ENCODE data around the gene TEX52.
"Not testable (repeated sequence)": the region's sequence is repeated elsewhere in the genome, so short reads cannot be mapped to it uniquely, and the experiment has no call there.

Gene TEX52

DNA sequence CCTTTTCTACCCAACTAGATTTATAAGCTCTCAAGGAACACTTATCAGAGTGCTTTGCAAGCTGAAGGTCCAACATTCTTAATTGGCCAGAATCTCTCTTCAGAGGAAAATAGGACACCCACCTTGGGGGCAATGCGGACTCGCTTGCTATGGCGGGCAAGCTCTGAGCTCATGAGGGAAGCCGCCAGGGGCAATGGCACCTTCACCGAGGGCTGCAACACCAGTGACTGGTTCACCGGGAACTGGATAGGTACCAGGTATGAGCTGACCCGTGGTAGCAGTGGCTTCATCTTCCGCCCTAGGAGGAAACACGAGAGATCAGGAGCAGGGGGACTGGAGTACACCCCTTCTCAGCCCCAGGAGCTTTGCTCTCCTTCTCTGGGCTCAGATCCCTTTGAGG lies 7.4 kb upstream of the TEX52 start:
- no peak for DNase-seq (ENCODE audit: low read depth)

DNA sequence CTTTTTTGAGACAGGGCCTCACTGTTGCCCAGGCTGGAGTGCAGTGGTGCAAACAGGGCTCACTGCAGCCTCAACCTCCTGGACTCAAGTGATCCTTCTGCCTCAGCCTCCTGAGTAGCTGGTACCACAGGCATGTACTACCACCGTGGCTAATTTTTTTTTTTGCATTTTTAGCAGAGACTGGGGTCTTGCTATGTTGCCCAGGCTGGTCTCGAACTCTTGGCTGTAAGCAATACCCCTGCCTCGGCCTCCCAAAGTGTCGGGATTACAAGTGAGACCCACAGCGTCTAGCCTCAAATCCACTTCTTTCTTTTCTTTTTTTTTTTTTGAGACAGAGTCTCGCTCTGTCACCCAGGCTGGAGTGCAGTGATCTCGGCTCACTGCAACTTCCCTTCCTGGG lies 6.6 kb upstream of the TEX52 start:
- DNase-seq (ENCODE audit: low read depth), result not testable (repeated sequence)

DNA sequence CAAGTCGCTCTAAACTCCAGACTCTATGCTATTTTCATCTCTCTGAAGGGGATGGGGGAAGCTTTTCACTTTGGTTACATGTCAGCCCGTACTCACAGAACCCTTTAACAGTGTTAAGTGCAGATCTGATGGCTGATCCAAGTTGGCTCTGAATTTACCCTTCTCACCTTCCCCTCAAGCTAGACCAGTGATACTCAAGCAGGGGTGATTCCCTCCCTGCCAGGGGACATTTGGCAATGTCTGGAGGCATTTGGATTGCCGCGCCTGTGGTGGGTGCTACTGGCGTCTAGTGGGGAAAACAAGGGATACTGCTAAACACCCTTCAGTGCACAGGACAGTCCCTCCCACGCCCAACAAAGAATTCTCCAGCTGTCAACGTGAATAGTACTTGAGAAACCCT lies 6.0 kb upstream of the TEX52 start:
- no peak for DNase-seq (ENCODE audit: low read depth)

DNA sequence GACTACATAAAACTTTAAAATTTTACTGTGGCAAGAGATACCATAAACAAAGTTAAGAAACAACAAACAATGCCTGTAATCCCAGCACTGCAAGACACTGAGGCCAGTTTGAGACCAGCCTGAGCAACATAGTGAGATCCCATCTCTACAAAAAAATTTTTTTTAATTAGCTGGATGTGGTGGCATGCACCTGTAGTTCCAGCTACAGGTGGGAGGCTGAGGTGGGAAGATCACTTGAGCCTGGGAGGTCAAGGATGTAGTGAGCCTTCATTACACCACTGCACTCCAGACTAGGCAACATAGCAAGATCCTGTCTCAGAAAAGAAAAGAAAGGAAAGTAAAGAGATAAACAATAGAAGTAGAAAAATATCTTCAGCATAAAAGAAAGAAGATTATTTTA lies 3.3 kb upstream of the TEX52 start:
- no peak for DNase-seq (ENCODE audit: low read depth)

DNA sequence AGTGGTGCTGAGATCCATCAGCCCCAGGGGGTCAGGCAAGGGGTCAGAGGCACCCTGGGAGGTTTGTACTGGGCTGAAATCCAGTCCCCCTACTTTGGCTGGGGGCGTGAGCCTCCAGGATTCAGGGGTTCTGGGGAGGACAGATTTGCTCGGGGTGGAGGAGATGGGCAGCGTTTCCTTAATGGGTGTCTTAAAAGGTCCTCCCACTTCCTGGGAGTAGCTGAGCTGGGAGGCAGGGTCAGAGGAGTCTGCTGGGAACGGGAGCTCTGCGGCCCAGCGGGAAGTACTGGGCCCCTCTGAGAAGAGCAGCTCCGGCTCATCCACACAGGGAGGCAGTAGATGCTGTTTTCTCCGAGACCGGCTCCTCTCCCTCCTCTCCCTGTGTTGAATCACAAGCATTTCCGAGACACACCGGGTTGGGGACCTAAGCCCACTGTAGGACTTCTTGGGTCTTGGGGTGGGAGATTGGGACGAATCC lies 2.1 kb upstream of the TEX52 start:
- peak; percentile 65 for DNase-seq (ENCODE audit: low read depth)

DNA sequence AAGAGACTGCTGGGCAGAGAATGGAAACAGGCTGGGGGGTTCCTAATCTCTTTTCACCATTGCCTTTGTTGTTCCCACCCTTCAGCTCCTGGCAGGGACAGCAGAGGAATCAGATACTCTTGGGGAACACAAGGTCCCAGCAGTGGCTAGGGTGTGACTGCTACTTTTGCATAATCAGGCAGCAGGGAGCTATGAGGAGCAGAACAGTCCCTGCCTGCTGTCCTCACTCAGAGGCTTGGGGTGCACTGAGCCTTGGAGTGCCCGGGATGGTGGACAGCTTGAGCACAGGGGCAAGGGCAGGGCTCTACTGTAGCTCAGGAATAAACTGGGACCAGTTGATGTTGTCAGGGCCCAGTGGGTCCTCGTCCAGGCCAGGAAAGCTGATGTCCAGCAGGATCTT lies 1.5 kb upstream of the TEX52 start:
- no peak for DNase-seq (ENCODE audit: low read depth)

DNA sequence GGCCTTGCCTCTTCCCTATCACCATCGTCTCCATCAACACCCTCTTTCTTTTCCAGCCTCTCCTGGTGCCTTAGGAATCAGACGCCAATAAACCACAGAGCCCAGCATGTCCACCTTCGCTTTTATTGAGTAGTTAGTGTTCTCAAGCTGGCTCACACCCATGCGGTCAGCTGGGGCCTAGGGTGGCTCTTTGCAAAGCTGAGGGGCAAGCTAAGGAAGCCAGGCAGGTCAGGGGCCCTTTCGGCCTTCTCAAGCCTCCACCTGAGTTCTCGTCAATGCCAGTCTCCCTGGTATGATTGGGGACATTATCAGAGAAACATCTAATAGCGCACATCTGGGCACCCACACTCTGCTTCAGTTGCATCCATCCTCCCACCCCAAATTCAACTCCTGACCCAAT lies 737 bp upstream of the TEX52 start:
- DNase-seq (ENCODE audit: low read depth), result no peak

DNA sequence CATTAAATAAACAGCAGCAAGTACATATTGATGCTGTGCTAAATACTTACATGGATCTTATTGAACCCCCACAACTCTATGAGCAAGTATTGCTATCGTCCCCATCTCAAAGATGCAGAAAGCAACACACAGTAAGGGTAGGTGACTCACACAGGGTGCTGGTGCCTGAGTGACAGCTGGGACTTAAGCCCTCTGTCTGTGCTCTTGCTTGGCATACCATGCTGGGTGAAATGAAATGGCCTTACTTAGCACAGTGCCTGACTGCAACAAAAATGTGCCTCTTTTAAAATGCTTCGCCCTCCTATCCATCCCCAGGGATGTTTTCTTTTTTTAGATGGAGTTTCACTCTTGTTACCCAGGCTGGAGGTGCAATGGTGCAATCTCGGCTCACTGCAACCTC lies 788 bp downstream of the TEX52 start:
- DNase-seq (ENCODE audit: low read depth), result no peak

DNA sequence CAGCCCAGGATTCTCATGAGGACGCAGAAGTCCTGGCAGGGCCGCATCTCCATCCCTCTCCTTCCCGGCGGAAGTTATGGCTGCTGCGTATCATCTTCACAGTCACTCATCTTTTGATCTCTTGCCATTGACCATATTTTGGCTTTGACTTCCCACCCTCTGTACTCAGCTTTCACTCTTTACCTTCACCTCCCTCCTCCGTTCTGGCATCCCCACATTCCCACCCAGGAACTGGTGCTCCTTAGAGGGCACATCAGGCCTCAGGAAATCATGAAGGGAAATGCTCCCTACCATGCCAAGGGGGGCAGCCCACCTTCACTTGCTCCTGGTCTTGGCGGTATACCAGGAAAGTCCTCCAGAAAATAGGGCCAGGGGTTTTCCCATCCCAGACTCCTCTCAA lies 1.3 kb downstream of the TEX52 start:
- DNase-seq (ENCODE audit: low read depth), result no peak

DNA sequence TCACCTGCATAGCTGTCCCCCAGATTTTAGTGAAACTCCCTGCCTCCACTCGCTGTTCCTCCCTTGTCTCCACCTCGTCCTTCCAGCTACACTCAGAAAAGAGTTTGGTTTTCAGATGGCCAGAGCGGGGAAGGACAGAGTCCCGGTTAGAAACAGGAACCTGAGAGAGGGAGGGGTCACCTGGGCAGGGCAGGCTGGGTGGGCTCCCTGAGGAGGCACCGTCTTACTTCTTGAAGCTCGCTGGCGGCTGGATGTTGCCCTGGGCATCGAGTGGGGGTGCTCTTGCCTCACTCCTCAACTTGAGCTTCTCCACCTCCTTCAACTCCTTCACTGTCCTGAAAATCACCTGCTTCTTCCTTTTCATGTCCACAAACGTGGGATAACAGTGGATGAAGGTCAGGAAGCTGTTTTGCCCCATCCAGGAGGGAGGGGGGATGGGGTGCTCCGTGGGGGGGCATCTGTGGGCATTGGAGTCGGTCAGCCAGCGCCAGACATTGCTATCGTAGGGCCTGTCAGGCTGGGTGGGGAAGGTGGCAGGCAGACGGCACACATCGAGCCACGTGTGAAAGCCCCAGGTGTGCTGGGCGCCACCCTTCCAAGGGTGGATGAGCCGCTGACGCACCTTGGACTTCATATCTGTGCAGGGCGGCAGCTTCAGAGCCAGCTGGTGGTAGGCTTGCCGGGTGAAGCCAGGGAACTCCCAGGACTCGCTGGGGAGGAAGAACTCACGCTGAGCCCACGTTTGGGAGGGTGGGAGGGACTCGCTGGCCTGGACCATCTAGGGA lies 2.0 kb downstream of the TEX52 start:
- DNase-seq (ENCODE audit: low read depth), result no peak

DNA sequence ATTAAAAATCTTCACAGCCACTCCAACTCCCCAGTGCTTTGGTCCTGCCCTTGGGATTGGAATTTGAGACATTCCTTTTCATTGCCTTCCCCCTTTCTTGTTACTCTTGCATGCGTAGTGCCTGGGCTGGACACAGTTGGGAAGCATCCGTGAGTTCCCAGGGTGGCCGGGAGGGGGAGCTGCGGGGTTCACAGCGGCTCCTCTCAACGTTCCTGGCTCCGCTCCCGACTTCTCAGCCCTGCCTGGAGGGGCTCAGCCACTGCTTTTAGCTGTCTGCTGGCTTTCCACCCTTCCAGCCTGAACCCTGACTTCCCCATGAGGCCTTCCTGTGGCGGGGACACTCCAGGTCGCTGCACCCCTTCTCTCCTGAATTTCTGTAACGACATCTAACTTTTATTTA lies 3.2 kb downstream of the TEX52 start:
- peak; percentile 61 for DNase-seq (ENCODE audit: low read depth)

DNA sequence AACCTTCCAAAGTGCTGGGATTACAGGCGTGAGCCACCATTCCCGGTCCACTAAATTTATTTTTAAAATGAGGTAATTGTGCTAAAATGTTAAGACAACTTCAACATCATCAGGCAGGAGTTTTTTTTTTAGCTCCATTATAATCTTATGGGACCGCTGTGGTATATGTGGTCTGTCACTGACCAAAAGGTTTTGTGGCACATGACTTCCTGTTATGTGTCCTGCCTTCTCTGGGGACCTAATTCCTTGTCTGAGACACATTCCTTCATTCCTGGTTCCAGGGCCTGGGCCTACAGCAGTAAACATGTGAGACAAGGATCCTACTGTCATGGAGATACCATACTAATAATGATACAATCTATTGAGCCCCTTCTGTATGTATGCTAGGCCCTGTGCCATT lies 4.9 kb downstream of the TEX52 start:
- no peak for DNase-seq (ENCODE audit: low read depth)

DNA sequence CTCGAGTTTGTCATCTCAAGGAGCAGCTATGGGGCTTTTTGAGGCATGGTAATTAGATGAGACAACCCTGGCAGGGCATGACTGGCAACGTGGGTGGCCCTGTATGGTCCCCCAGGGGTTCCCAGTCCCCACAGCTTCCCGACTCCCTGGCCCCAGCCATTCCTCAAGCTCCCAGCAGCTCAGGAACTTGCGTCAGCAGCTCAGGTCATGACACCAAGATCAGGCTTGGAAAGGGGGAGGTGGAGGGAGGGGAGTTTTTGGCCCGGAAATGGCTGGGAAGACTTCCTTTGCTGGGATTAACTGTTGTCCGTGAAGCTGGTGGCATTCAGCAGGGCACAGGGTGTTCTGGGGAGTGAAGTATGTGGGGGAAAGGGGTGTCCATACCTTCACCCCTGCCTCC lies 11.6 kb downstream of the TEX52 start:
- peak; percentile 72 for DNase-seq (ENCODE audit: low read depth)

DNA sequence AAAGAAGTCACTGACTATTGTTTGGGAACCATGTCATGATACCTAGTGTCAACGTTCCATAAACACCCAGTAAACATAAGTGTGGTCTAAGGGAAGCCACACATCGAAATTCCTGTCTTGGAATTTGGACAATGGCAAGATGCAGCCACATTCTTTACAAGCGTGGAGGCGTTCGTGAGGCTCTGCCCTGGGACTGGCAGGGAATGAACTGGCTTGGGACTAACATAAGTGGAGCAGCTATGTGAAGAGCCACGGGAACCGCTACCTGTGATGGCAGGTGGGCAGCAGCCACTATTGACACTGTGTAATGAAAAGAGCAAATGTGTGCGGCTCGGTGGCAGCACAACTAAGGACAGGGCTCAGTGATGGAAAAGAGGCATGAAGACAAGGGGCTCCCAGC lies 12.1 kb downstream of the TEX52 start:
- peak; percentile 10 for DNase-seq (ENCODE audit: low read depth)

DNA sequence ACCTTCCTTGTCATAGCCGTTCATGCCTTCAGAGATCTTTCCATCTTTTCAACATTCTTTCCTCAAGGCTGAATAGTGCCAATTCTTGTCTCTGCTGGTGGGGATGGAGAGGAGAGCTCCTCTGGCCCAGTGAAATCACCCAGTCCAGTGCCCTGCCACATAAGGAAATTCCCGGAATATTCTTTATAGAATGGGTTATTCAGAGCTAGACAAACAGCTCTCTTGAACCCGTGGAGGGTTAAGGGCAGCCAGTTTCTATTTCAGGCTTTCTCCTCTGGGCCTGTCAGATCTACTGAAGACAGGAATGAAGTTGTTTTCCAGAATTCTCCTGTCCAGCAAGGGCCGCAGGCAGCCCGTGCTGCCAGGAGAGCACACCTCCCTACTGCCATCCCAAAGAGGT lies 13.9 kb downstream of the TEX52 start:
- DNase-seq (ENCODE audit: low read depth), result no peak

DNA sequence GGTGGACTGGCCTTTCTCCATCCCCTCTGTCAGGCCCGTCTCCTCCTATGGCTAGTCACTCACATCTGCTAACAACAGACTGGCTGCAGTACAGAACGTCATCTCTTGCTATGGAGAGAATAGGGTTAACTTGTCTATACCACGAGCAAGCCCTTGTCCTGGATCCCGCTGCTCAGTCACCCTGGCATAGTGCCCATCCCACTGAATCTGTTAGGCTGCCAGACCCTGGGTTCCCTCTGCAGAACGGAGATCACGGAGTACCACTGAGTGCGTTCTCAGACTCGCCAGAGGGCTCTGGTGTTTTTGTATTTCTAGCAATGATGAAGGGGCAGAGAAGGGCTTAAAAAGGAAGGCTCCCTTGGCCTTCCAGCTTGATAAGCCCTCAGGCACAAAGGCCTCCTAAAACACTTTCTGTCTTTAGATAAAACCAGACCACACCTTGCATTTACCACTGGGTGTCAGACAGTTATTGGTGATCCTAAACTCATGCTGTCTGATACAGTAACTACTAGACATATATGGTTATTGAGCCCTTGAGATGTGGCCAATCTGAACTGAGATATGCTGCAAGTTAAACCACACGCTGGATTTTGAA lies 15.7 kb downstream of the TEX52 start:
- no peak for DNase-seq (ENCODE audit: low read depth)

DNA sequence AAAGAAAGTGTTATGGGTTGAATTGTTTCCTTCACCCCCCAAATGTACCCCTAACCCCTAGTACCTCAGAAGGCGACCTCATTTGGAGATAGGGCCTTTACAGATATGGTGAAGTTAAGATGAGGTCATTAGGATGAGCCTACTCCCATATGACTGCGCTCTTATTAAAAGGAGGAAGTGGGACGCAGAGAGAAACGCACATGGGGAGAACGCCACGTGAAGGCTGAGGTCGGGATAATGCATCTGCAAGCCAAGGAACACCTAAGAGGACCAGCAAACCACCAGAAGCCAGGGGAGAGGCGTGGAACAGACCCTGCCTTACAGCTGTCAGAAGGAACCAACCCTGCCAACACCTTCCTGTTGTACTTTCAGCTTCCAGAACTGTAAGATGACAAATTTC lies 20.3 kb downstream of the TEX52 start:
- DNase-seq (ENCODE audit: low read depth), result no peak

DNA sequence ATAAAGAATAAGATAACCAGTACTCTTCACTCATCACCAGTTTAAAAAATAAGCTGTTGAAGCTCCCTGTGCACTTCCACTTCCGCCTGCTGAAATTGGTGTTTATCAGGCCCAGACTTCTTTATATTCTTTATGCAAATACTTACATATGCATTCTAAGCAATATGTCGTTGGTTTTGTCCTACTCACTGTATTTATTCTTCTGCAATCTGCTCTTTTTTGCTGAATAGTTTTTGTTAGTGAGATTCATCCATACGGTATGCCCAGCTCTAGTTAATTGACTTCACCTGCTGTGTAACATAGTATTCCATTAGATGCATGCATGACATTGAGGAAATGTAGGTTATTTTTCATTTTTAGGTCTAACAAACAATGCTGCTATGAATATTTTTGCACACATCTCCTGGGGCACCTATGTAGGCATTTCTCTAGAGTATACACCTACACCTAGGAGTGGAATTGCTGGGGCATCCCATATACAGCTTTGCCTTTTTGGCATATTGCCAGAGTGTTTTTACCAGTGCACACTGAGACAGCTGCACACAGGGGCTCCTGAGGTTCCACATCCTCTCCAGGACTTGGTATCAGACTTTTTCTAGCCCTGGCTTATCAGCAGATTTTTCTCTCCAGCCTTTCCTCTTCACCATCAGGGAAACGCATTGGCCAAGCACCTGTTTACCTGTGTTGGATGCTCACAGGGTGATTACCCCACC lies 21.0 kb downstream of the TEX52 start:
- no peak for DNase-seq (ENCODE audit: low read depth)

DNA sequence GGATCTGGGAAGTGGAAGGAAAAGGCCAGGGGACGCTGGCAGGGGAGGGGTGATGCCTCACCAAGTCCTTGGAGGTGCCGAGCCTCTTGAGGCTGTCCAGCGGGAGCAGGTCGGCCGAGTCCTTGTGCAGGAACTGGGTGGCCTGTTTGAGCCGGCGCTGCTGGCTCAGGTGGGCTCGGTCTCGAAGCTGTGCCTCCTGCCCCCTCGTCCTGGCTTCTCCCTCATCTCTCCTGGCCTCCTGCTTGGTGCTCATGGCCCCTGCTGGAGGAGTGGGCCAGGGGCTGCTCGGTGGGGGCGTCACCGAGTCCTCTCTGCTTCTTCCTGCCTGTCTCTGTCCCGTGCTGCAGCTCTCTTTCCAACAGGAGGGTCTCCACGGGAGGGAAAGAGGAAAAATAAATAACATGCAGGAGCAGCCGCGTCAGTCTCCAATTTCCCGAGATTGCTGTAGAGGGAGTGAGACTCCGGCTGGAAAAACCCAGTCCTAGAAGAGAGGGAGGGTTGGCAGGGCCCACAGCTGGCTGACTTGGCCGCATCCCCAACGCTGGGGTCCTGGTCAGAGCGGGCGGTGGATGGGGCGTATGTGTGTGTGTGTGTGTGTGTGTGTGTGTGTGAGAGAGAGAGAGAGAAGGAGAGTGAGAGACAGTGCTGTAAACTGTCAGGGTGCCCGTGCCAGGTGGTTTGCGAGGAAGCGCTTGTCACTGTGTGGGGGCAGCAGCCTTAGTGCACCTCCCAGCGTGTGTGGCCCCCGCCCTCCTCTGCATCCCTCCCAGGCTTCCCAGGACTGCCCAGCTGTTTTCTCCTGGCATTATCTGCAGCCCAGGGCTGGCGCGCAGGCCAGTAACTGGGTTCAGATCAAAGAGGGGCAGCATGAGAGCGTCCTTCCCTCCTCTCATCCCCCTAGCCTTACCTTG lies 22.0 kb downstream of the TEX52 start, which contains the start of gene NRIP2:
Gene NRIP2, minus strand, starts transcription at position 455 of the 911 bp plus-strand sequence. Its CDS starts 52 bp downstream, at position 403.
- peak; percentile 54 for DNase-seq (ENCODE audit: low read depth)

DNA sequence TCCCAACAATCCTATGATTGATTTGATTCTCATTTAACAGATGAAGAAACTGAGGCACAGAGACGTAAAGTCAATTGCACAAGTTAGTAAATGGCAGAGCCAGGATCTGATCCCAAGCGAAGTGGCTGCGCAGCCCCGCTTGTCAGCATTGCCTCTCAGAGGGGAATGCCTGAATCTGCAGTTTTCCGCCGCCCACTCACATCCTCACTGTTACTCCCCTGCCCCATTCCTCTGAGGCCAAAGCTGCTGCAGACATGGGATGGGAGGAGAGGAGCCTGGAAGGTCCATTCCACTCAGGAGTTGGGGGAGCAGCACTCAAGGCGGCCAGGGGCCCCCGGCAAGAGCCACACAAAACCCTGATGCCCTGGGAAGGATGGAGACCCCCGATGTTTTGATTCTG lies 23.0 kb downstream of the TEX52 start:
- DNase-seq (ENCODE audit: low read depth), result no peak

DNA sequence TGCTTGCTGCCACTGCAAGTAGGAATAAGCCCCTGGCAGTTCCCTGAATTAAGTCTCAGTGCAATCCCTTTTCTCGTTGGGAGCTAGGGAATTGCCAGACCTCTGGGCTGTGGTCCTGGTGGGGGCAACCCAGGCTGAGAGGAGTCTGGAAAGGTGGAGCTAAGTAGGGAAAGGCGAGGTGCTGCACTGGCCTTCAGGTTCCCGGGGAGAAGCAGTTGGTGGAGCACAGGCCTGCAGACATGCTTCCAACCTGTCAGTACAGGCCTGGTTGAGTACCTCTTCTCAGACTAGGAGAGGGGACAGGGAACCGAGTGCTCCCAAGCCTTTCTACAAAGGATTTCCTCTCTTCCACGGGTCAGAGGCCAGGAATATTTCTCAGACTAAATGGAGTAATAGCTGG lies 23.5 kb downstream of the TEX52 start:
- no peak for DNase-seq (ENCODE audit: low read depth)

DNA sequence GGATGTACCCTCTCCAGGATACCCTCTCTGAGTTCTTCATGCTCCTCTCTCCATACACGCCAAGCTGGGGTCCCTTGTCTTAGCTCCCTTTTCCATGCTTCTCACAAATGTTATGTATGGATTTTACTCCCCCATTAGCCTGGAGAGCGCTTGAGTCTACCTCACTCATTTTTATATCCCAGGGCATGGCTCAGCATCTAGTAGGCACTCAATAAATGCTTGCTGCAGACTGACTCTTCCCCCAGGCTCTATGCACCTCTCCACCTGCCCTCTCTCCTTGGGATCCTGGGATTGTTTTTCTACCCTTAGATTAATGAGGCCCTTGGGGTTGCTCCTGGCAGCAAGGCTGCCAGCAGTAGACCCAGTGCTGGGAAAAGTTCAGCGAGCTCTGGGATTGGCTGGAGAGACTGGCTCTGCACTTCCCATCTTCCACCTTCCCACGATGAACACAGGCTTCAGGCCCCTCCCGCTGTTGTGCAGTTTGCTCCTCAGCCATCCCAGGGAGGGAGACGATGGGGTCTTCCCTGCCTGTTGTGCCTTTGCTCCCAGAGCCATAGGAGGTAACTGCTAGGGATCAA lies 24.2 kb downstream of the TEX52 start:
- DNase-seq (ENCODE audit: low read depth), result no peak

Data from amniotic epithelial cell (primary cell).